Left ventricle myocardium inferior (tissue), 1 donor: ENCODE measurements around the gene TPBGL. TPM values are rescaled to one million over a fixed set of nuclear protein-coding genes. Genes with fewer than 3 reads are reported as not detected.
A peak's percentile ranks its signal among the peaks of the same experiment; 100 is the strongest.

Experiments used
- DNase-seq: peaks from one replicate; pipeline ENCODE4 v3.0.0-alpha.2; 2020
- H3K27ac ChIP-seq: fragments of 200-600 bp; replicated peaks from 2 replicates; pipeline ENCODE4 v1.8.0; 2021
- H3K27me3 ChIP-seq: fragments of 200-600 bp; 2 replicates; pipeline ENCODE4 v1.8.0; 2021; ENCODE audit warnings: low read depth
- H3K36me3 ChIP-seq: fragments of 200-600 bp; 2 replicates; pipeline ENCODE4 v1.8.0; 2021
- H3K4me1 ChIP-seq: fragments of 200-600 bp; 2 replicates; pipeline ENCODE4 v1.8.0; 2021
- H3K4me3 ChIP-seq: fragments of 200-600 bp; 2 replicates; pipeline ENCODE4 v1.8.0; 2021; ENCODE audit warnings: mild to moderate bottlenecking, moderate library complexity
- H3K9me3 ChIP-seq: fragments of 200-600 bp; replicated peaks from 2 replicates; pipeline ENCODE4 v1.8.0; 2021
- CTCF ChIP-seq: fragments of 200-600 bp; IDR thresholded peaks from 2 replicates; pipeline ENCODE4 v1.8.0; 2021; ENCODE audit warnings: antibody characterized with exemption, mild to moderate bottlenecking, borderline replicate concordance
- intact Hi-C: fragments of 100-400 bp; cut with micrococcal nuclease; formaldehyde crosslinking; loops from one replicate; pipeline ENCODE4 v1.11.0; 2022
- total RNA-seq: library from RNA; stranded (reverse); fragmentation: NEBNext Ultra II Directional; extraction: Animal tissue kit (Norgen Biotek cat#: 25700); gene quantifications from one replicate; pipeline ENCODE4 v1.2.1, GENCODE V29; 2021
- donor health status: DM: no; HTN: yes; CAD: no; lungs with severe emphysema.

The TPBGL gene
- total RNA-seq, 1 donor from 2014 or later: 0.16 TPM

- intact Hi-C loops: no loop called here
- peaks cover 72% of the 10 kb centered on the region for H3K36me3 ChIP-seq
- TF ChIP-seq CTCF: no peak
- no peaks in the 10 kb centered on the region for H3K27me3 ChIP-seq
- H3K4me1 ChIP-seq: peaks cover 7% of the 10 kb centered on the region
- H3K9me3 ChIP-seq: no peaks in the 10 kb centered on the region
- no peak for DNase-seq
- no peak overlapping the region for H3K27ac ChIP-seq
- H3K4me3 ChIP-seq: no peak overlapping the region
Measured at GRCh38 chr11:75269896-75270295, 29.3 kb downstream of the TPBGL start.

GRCh38 chr11:75270896-75271418 is 30.4 kb downstream of the TPBGL start:
- TF ChIP-seq CTCF: peak; percentile 17
- H3K4me1 ChIP-seq: peaks cover 7% of the 10 kb centered on the region
- H3K27me3 ChIP-seq: no peaks in the 10 kb centered on the region
- H3K27ac ChIP-seq: no peak overlapping the region
- peaks cover 79% of the 10 kb centered on the region for H3K36me3 ChIP-seq
- intact Hi-C loops: no loop called here
- no peak overlapping the region for H3K4me3 ChIP-seq
- DNase-seq: peak; percentile 3
- H3K9me3 ChIP-seq: no peaks in the 10 kb centered on the region

- H3K9me3 ChIP-seq: no peaks in the 10 kb centered on the region
- DNase-seq: peak; percentile 9
- TF ChIP-seq CTCF: no peak
- peaks cover 7% of the 10 kb centered on the region for H3K4me1 ChIP-seq
- H3K27me3 ChIP-seq: no peaks in the 10 kb centered on the region
- intact Hi-C loops: no loop called here
- no peak overlapping the region for H3K4me3 ChIP-seq
- H3K27ac ChIP-seq: no peak overlapping the region
- peaks cover 86% of the 10 kb centered on the region for H3K36me3 ChIP-seq
Measured at GRCh38 chr11:75271730-75272129, 31.2 kb downstream of the TPBGL start.

- Histone ChIP-seq H3K27me3 (no peaks in the 10 kb centered on the region), H3K4me3 (no peak overlapping the region), H3K27ac (no peak overlapping the region), H3K36me3 (peaks cover 88% of the 10 kb centered on the region), H3K9me3 (no peaks in the 10 kb centered on the region), H3K4me1 (peaks cover 7% of the 10 kb centered on the region)
- DNase-seq: no peak
- intact Hi-C loops: no loop called here
- no peak for TF ChIP-seq CTCF
Measured at GRCh38 chr11:75272391-75272790, 31.8 kb downstream of the TPBGL start.

GRCh38 chr11:75272821-75273301 is 32.3 kb downstream of the TPBGL start:
- H3K27me3 ChIP-seq: no peaks in the 10 kb centered on the region
- no peaks in the 10 kb centered on the region for H3K9me3 ChIP-seq
- no peak overlapping the region for H3K4me3 ChIP-seq
- intact Hi-C loops: no loop called here
- peaks cover 7% of the 10 kb centered on the region for H3K4me1 ChIP-seq
- TF ChIP-seq CTCF: no peak
- no peak overlapping the region for H3K27ac ChIP-seq
- no peak for DNase-seq
- H3K36me3 ChIP-seq: peaks cover 93% of the 10 kb centered on the region
